GM23338 (cell line): ENCODE measurements around the gene TRMT11.

Experiments
- CREB1 ChIP-seq: fragments of 250-450 bp; sonication (Bioruptor Pico); IDR thresholded peaks from 2 replicates; pipeline ENCODE4 v1.5.0; 2020; ENCODE audit warnings: low read depth, mild to moderate bottlenecking, moderate library complexity
- CTCF ChIP-seq, 2 experiments: fragments of 200-600 bp in 1 of 2; sonication (generic) in 1 of 2; conservative IDR thresholded peaks; 2 replicates each; pipeline versions ENCODE4 v1.5.1 to v1.6.1; 2016 to 2017; ENCODE audit warnings: antibody characterized with exemption in 2 of 2, low read depth in 2 of 2, mild to moderate bottlenecking in 2 of 2, moderate library complexity in 1 of 2
- EZH2 ChIP-seq: fragments of 200-600 bp; sonication (generic); IDR thresholded peaks from one replicate; pipeline ENCODE4 v1.8.0; 2017; ENCODE audit warnings: antibody characterized with exemption, mild to moderate bottlenecking, low read depth; ENCODE audit not compliant: unreplicated experiment
- EZH2phosphoT487 ChIP-seq: fragments of 200-600 bp; sonication (generic); IDR thresholded peaks from one replicate; pipeline ENCODE4 v1.8.1; 2018; ENCODE audit warnings: antibody characterized with exemption; ENCODE audit not compliant: unreplicated experiment
- JUNB ChIP-seq: IDR thresholded peaks from one replicate; pipeline ENCODE4 v1.6.1; 2016; ENCODE audit warnings: antibody characterized with exemption; ENCODE audit not compliant: unreplicated experiment
- NANOG ChIP-seq: IDR thresholded peaks from 2 replicates; pipeline ENCODE4 v1.6.1; 2016; ENCODE audit warnings: antibody characterized with exemption, borderline replicate concordance
- POLR2AphosphoS5 ChIP-seq: IDR thresholded peaks from 2 replicates; pipeline ENCODE4 v1.6.1; 2016; ENCODE audit warnings: antibody characterized with exemption, low read depth
- REST ChIP-seq: IDR thresholded peaks from one replicate; pipeline ENCODE4 v1.6.1; 2018; ENCODE audit warnings: antibody characterized with exemption; ENCODE audit not compliant: unreplicated experiment
- ZNF114 ChIP-seq: fragments of 250-450 bp; sonication (Bioruptor Pico); IDR thresholded peaks from 2 replicates; pipeline ENCODE4 v1.5.0; 2020; ENCODE audit warnings: mild to moderate bottlenecking, moderate library complexity

- TF ChIP-seq CTCF (conservative IDR thresholded peaks at IDR 0.05; ENCODE audit: low read depth in 2 of 2) (no peak), EZH2 (no peak), POLR2AphosphoS5 (no peak), EZH2phosphoT487 (no peak), ZNF114 (CRISPR knock-in tag) (no peak), REST (no peak), NANOG (no peak), JUNB (no peak), CREB1 (no peak)
Measured at GRCh38 chr6:125962900-125963497, 23.3 kb upstream of the TRMT11 start.
